Measurements from ENCODE around the gene GFM2. TPM values are rescaled to one million over a fixed set of nuclear protein-coding genes. Genes with fewer than 3 reads are reported as not detected.
"Not testable (repeated sequence)": the region's sequence is repeated elsewhere in the genome, so short reads cannot be mapped to it uniquely, and the experiment has no call there.

GFM2 gene
- total RNA-seq, 1 donor from 2014 or later = 38.9 TPM

GRCh38 chr5:74801941-74802340, 35.0 kb upstream of the GFM2 start:
- no peaks in the 10 kb centered on the region for H3K27me3 ChIP-seq (ENCODE audit: insufficient read depth, low read length)
- H3K4me3 ChIP-seq (ENCODE audit: insufficient read depth, low read depth, low read length) = no peak overlapping the region
- H3K4me1 Mint-ChIP-seq (ENCODE audit: low read depth, unreplicated experiment) = peaks cover 10% of the 10 kb centered on the region
- no peaks in the 10 kb centered on the region for H3K4me1 ChIP-seq (ENCODE audit: insufficient read depth, low read length)
- H3K9ac ChIP-seq (ENCODE audit: low read length) = no peak overlapping the region
- no peak overlapping the region for H2AFZ ChIP-seq (ENCODE audit: low read depth, low read length)
- TF ChIP-seq EZH2 (IDR thresholded peaks at IDR 0.05; ENCODE audit: insufficient read depth, low read length) = no peak
- no peak for TF ChIP-seq CTCF (IDR thresholded peaks at IDR 0.05; ENCODE audit: insufficient read depth, low read depth, low read length)
- H3K79me2 ChIP-seq (ENCODE audit: insufficient read depth, low read length) = no peaks in the 10 kb centered on the region
- H3K27me3 Mint-ChIP-seq (ENCODE audit: low read depth, unreplicated experiment) = no peaks in the 10 kb centered on the region
- H3K27ac ChIP-seq (ENCODE audit: low read depth, low read length) = no peak overlapping the region
- no peak overlapping the region for H3K4me2 ChIP-seq (ENCODE audit: low read length)
- peak overlapping the region; percentile 15 for H3K27ac Mint-ChIP-seq (ENCODE audit: unreplicated experiment)
- no peak for DNase-seq (ENCODE audit: low read depth)
- H3K36me3 Mint-ChIP-seq (ENCODE audit: low read depth, unreplicated experiment) = no peaks in the 10 kb centered on the region
- no peaks in the 10 kb centered on the region for H3K36me3 ChIP-seq (ENCODE audit: insufficient read depth, low read length)
- no peak overlapping the region for H3K4me3 Mint-ChIP-seq (ENCODE audit: unreplicated experiment)
- no peak for FAIRE-seq
- H4K20me1 ChIP-seq (ENCODE audit: insufficient read depth, low read length) = no peaks in the 10 kb centered on the region
- no peaks in the 10 kb centered on the region for H3K9me3 Mint-ChIP-seq (ENCODE audit: unreplicated experiment)
- no peaks in the 10 kb centered on the region for H3K9me3 ChIP-seq (ENCODE audit: insufficient read depth, low read depth, low read length)

GRCh38 chr5:74801197-74801596, 34.3 kb upstream of the GFM2 start:
- Histone ChIP-seq H3K27ac (ENCODE audit: low read depth, low read length) (no peak overlapping the region), H2AFZ (ENCODE audit: low read depth, low read length) (no peak overlapping the region), H4K20me1 (ENCODE audit: insufficient read depth, low read length) (no peaks in the 10 kb centered on the region), H3K4me3 (ENCODE audit: insufficient read depth, low read depth, low read length) (no peak overlapping the region), H3K9ac (ENCODE audit: low read length) (no peak overlapping the region), H3K4me2 (ENCODE audit: low read length) (no peak overlapping the region), H3K9me3 (ENCODE audit: insufficient read depth, low read depth, low read length) (no peaks in the 10 kb centered on the region), H3K79me2 (ENCODE audit: insufficient read depth, low read length) (no peaks in the 10 kb centered on the region), H3K4me1 (ENCODE audit: insufficient read depth, low read length) (no peaks in the 10 kb centered on the region), H3K27me3 (ENCODE audit: insufficient read depth, low read length) (no peaks in the 10 kb centered on the region), H3K36me3 (ENCODE audit: insufficient read depth, low read length) (no peaks in the 10 kb centered on the region)
- FAIRE-seq = no peak
- Mint-ChIP-seq H3K9me3 (ENCODE audit: unreplicated experiment) (no peaks in the 10 kb centered on the region), H3K27ac (ENCODE audit: unreplicated experiment) (no peak overlapping the region), H3K36me3 (ENCODE audit: low read depth, unreplicated experiment) (no peaks in the 10 kb centered on the region), H3K4me3 (ENCODE audit: unreplicated experiment) (no peak overlapping the region), H3K4me1 (ENCODE audit: low read depth, unreplicated experiment) (peaks cover 10% of the 10 kb centered on the region), H3K27me3 (ENCODE audit: low read depth, unreplicated experiment) (no peaks in the 10 kb centered on the region)
- TF ChIP-seq EZH2 (IDR thresholded peaks at IDR 0.05; ENCODE audit: insufficient read depth, low read length) = no peak
- no peak for TF ChIP-seq CTCF (IDR thresholded peaks at IDR 0.05; ENCODE audit: insufficient read depth, low read depth, low read length)
- no peak for DNase-seq (ENCODE audit: low read depth)

- H3K4me1 ChIP-seq (ENCODE audit: insufficient read depth, low read length) = no peaks in the 10 kb centered on the region
- FAIRE-seq = no peak
- Mint-ChIP-seq H3K4me3 (ENCODE audit: unreplicated experiment) (no peak overlapping the region), H3K27me3 (ENCODE audit: low read depth, unreplicated experiment) (no peaks in the 10 kb centered on the region), H3K9me3 (ENCODE audit: unreplicated experiment) (no peaks in the 10 kb centered on the region), H3K4me1 (ENCODE audit: low read depth, unreplicated experiment) (peaks cover 10% of the 10 kb centered on the region), H3K27ac (ENCODE audit: unreplicated experiment) (peak overlapping the region; percentile 77), H3K36me3 (ENCODE audit: low read depth, unreplicated experiment) (no peaks in the 10 kb centered on the region)
- no peak overlapping the region for H3K9ac ChIP-seq (ENCODE audit: low read length)
- no peak overlapping the region for H3K4me3 ChIP-seq (ENCODE audit: insufficient read depth, low read depth, low read length)
- no peaks in the 10 kb centered on the region for H3K79me2 ChIP-seq (ENCODE audit: insufficient read depth, low read length)
- TF ChIP-seq CTCF (IDR thresholded peaks at IDR 0.05; ENCODE audit: insufficient read depth, low read depth, low read length) = no peak
- no peak for TF ChIP-seq EZH2 (IDR thresholded peaks at IDR 0.05; ENCODE audit: insufficient read depth, low read length)
- no peak overlapping the region for H3K27ac ChIP-seq (ENCODE audit: low read depth, low read length)
- peak overlapping the region; percentile 20 for H2AFZ ChIP-seq (ENCODE audit: low read depth, low read length)
- peak overlapping the region; percentile 25 for H3K4me2 ChIP-seq (ENCODE audit: low read length)
- DNase-seq (ENCODE audit: low read depth) = peak; percentile 30
- H3K27me3 ChIP-seq (ENCODE audit: insufficient read depth, low read length) = no peaks in the 10 kb centered on the region
- no peaks in the 10 kb centered on the region for H3K9me3 ChIP-seq (ENCODE audit: insufficient read depth, low read depth, low read length)
- no peaks in the 10 kb centered on the region for H3K36me3 ChIP-seq (ENCODE audit: insufficient read depth, low read length)
- no peaks in the 10 kb centered on the region for H4K20me1 ChIP-seq (ENCODE audit: insufficient read depth, low read length)
Measured at GRCh38 chr5:74798977-74799911, 32.3 kb upstream of the GFM2 start.

- not testable (repeated sequence) for H3K4me3 ChIP-seq (ENCODE audit: insufficient read depth, low read depth, low read length); FAIRE-seq; H3K27me3 Mint-ChIP-seq (ENCODE audit: low read depth, unreplicated experiment); H3K4me2 ChIP-seq (ENCODE audit: low read length); H2AFZ ChIP-seq (ENCODE audit: low read depth, low read length); H3K9me3 ChIP-seq (ENCODE audit: insufficient read depth, low read depth, low read length); H3K36me3 ChIP-seq (ENCODE audit: insufficient read depth, low read length); H3K27ac ChIP-seq (ENCODE audit: low read depth, low read length); H3K27ac Mint-ChIP-seq (ENCODE audit: unreplicated experiment); H4K20me1 ChIP-seq (ENCODE audit: insufficient read depth, low read length); H3K4me3 Mint-ChIP-seq (ENCODE audit: unreplicated experiment); H3K27me3 ChIP-seq (ENCODE audit: insufficient read depth, low read length); H3K4me1 ChIP-seq (ENCODE audit: insufficient read depth, low read length); DNase-seq (ENCODE audit: low read depth); H3K4me1 Mint-ChIP-seq (ENCODE audit: low read depth, unreplicated experiment); H3K9ac ChIP-seq (ENCODE audit: low read length); H3K79me2 ChIP-seq (ENCODE audit: insufficient read depth, low read length)
- Mint-ChIP-seq H3K36me3 (ENCODE audit: low read depth, unreplicated experiment) (peaks cover 35% of the 10 kb centered on the region), H3K9me3 (ENCODE audit: unreplicated experiment) (peaks cover 13% of the 10 kb centered on the region)
Measured at GRCh38 chr5:74791669-74792068, 24.8 kb upstream of the GFM2 start.

All from astrocyte (in vitro differentiated cells and primary cell).